ENCODE data around the gene IFT81. TPM values are rescaled to one million over a fixed set of nuclear protein-coding genes. Genes with fewer than 3 reads are reported as not detected.
"Not testable (repeated sequence)": the region's sequence is repeated elsewhere in the genome, so short reads cannot be mapped to it uniquely, and the experiment has no call there.

The IFT81 gene
- total RNA-seq, 2 donors from 2014 or later = 8.0 to 12.6 TPM

- intact Hi-C loops (cut with DNase I) = loop anchor here in 1 of 2 donors (5.0 kb wide), 1 partner anchor 33 kb away; the partner anchor contains the start of gene ATP2A2
- peak; percentile 33 for DNase-seq
- ATAC-seq = peak; percentile 40 to 41
Measured at GRCh38 chr12:110249716-110250225, 125.6 kb downstream of the IFT81 start.

- intact Hi-C loops (cut with DNase I) = no loop called here
- DNase-seq = no peak
- no peak for ATAC-seq
Measured at GRCh38 chr12:110251381-110251780, 127.2 kb downstream of the IFT81 start.

GRCh38 chr12:110252716-110253115 lies 128.6 kb downstream of the IFT81 start:
- ATAC-seq (peak; percentile 68 to 79), DNase-seq (peak; percentile 80)
- intact Hi-C loops (cut with DNase I) = no loop called here

- intact Hi-C loops (cut with DNase I) = no loop called here
- peak; percentile 69 to 71 for ATAC-seq
- DNase-seq = peak; percentile 80
Measured at GRCh38 chr12:110253176-110253575, 129.0 kb downstream of the IFT81 start.

GRCh38 chr12:110254971-110255540 lies 130.9 kb downstream of the IFT81 start:
- DNase-seq (no peak), ATAC-seq (no peak)
- intact Hi-C loops (cut with DNase I) = no loop called here

- intact Hi-C loops (cut with DNase I); ATAC-seq; DNase-seq: not testable (repeated sequence)
Measured at GRCh38 chr12:110255890-110256456, 131.8 kb downstream of the IFT81 start.

GRCh38 chr12:110256780-110257431 lies 132.7 kb downstream of the IFT81 start:
- intact Hi-C loops (cut with DNase I) = no loop called here
- peak; percentile 23 to 66 for ATAC-seq
- no peak for DNase-seq

- intact Hi-C loops (cut with DNase I) = no loop called here
- DNase-seq (no peak), ATAC-seq (no peak)
Measured at GRCh38 chr12:110258466-110258865, 134.3 kb downstream of the IFT81 start.

GRCh38 chr12:110262442-110263388 lies 138.6 kb downstream of the IFT81 start:
- DNase-seq = no peak
- intact Hi-C loops (cut with DNase I) = no loop called here

GRCh38 chr12:110266381-110266960 lies 142.3 kb downstream of the IFT81 start:
- no peak for ATAC-seq
- intact Hi-C loops (cut with DNase I) = no loop called here
- no peak for DNase-seq

More at GRCh38 chr12:110262442-110263388, 138.6 kb downstream of the IFT81 start:
- ATAC-seq = no peak

GRCh38 chr12:110266980-110267620 lies 142.9 kb downstream of the IFT81 start:
- peak; percentile 48 to 62 for ATAC-seq
- intact Hi-C loops (cut with DNase I) = no loop called here
- peak; percentile 64 for DNase-seq

Other genes starting within 250 kb of the IFT81 start
- gene GLTP, start 243.8 kb upstream of the IFT81 start, total RNA-seq = 10 to 100 TPM; 22.7 to 28.5 TPM
- gene TCHP, start 224.1 kb upstream of the IFT81 start, total RNA-seq = 10 to 100 TPM; 10.9 to 11.5 TPM
- 10 to 100 TPM; 34.5 to 35.3 TPM for gene GIT2, start 128.0 kb upstream of the IFT81 start, total RNA-seq
- 10 to 100 TPM; 18.7 to 20.4 TPM for gene ANKRD13A, start 124.9 kb upstream of the IFT81 start, total RNA-seq
- gene C12orf76, start 75.8 kb upstream of the IFT81 start, total RNA-seq = 1 to 10 TPM; 6.0 to 7.8 TPM
- gene ATP2A2, start 156.9 kb downstream of the IFT81 start, total RNA-seq = 1,000 to 10,000 TPM; 2,696 to 3,455 TPM

All from left cardiac atrium (tissue), 4 donors.